HUDEP-2 (cell line): ENCODE results near the gene VSIR.

Experiments used
- DNase-seq, 76 experiments: peaks; one replicate each; lab custom pipeline; 2025; ENCODE audit not compliant: unreplicated experiment in 76 of 76; lab: John Stamatoyannopoulos, UW

Gene VSIR

GRCh38 chr10:71737001-71737833, 36.1 kb downstream of the VSIR start:
- DNase-seq, result no peak

- no peak for DNase-seq
Measured at GRCh38 chr10:71736570-71736952, 36.8 kb downstream of the VSIR start.

- DNase-seq, result no peak
Measured at GRCh38 chr10:71735709-71736569, 37.4 kb downstream of the VSIR start.

GRCh38 chr10:71734797-71735196, 38.5 kb downstream of the VSIR start:
- no peak for DNase-seq

GRCh38 chr10:71731791-71732190, 41.5 kb downstream of the VSIR start:
- DNase-seq, result no peak

- DNase-seq, result peak in 70 of 76 experiments; percentile 14 to 82 (median 64)
Measured at GRCh38 chr10:71729161-71729636, 44.1 kb downstream of the VSIR start.

- DNase-seq, result peak in 74 of 76 experiments; percentile 29 to 84 (median 68)
Measured at GRCh38 chr10:71727738-71728737, 45.3 kb downstream of the VSIR start.

GRCh38 chr10:71727105-71727737, 46.1 kb downstream of the VSIR start:
- DNase-seq, result no peak

- DNase-seq, result no peak
Measured at GRCh38 chr10:71726580-71727104, 46.7 kb downstream of the VSIR start.

- peak in 35 of 76 experiments; percentile 7 to 49 (median 22) for DNase-seq
Measured at GRCh38 chr10:71725998-71726579, 47.2 kb downstream of the VSIR start.

GRCh38 chr10:71725249-71725648, 48.1 kb downstream of the VSIR start:
- DNase-seq, result no peak

GRCh38 chr10:71724539-71724938, 48.8 kb downstream of the VSIR start:
- DNase-seq, result no peak

GRCh38 chr10:71723311-71723710, 50.0 kb downstream of the VSIR start:
- DNase-seq, result no peak

- DNase-seq, result no peak
Measured at GRCh38 chr10:71722849-71723248, 50.5 kb downstream of the VSIR start.

GRCh38 chr10:71721313-71721712, 52.0 kb downstream of the VSIR start:
- no peak for DNase-seq

GRCh38 chr10:71720288-71720687, 53.0 kb downstream of the VSIR start:
- DNase-seq, result no peak

GRCh38 chr10:71719464-71720201, 53.7 kb downstream of the VSIR start, which contains the start of gene C10orf105:
TSS of gene C10orf105 (minus strand) at chr10:71719778. CDS start at chr10:71716337, 3,441 bp downstream.
- DNase-seq, result no peak

- DNase-seq, result no peak
Measured at GRCh38 chr10:71719042-71719441, 54.3 kb downstream of the VSIR start.
